HepG2 (cell line): ENCODE data around the gene INF2. TPM values are rescaled to one million over a fixed set of nuclear protein-coding genes. Genes with fewer than 3 reads are reported as not detected.
A peak's percentile ranks its signal among the peaks of the same experiment; 100 is the strongest.

ENCODE experiments used
- BHLHE40 ChIP-seq: IDR thresholded peaks from 2 replicates; pipeline ENCODE4 v1.6.1; 2011; ENCODE audit warnings: low read length, improper control_type of control experiment
- FLYWCH1 ChIP-seq: sonication (generic); formaldehyde crosslinking; IDR thresholded peaks from 2 replicates; pipeline ENCODE4 v1.8.1; 2023; ENCODE audit warnings: mild to moderate bottlenecking, missing genetic modification reagents
- HOXA7 ChIP-seq: sonication (generic); formaldehyde crosslinking; IDR thresholded peaks from 2 replicates; pipeline ENCODE4 v1.8.1; 2022; ENCODE audit warnings: mild to moderate bottlenecking, missing genetic modification reagents, moderate library complexity
- REPIN1 ChIP-seq: sonication (generic); formaldehyde crosslinking; IDR thresholded peaks from 2 replicates; pipeline ENCODE4 v1.8.0; 2022; ENCODE audit warnings: missing genetic modification reagents, low read depth, mild to moderate bottlenecking, borderline replicate concordance
- SALL2 ChIP-seq: sonication (generic); formaldehyde crosslinking; IDR thresholded peaks from 2 replicates; pipeline ENCODE4 v1.8.1; 2023; ENCODE audit warnings: mild to moderate bottlenecking, missing genetic modification reagents, inconsistent platforms
- ZKSCAN5 ChIP-seq: sonication (generic); formaldehyde crosslinking; IDR thresholded peaks from 2 replicates; pipeline ENCODE4 v1.5.1; 2020; ENCODE audit warnings: mild to moderate bottlenecking, missing genetic modification reagents
- ZNF121 ChIP-seq: sonication (generic); formaldehyde crosslinking; IDR thresholded peaks from 2 replicates; pipeline ENCODE4 v1.5.0; 2020; ENCODE audit warnings: mild to moderate bottlenecking, missing genetic modification reagents
- ZNF138 ChIP-seq: sonication (generic); formaldehyde crosslinking; IDR thresholded peaks from 2 replicates; pipeline ENCODE4 v1.5.0; 2020; ENCODE audit warnings: mild to moderate bottlenecking, low read depth, missing genetic modification reagents
- ZNF225 ChIP-seq: sonication (generic); formaldehyde crosslinking; IDR thresholded peaks from 2 replicates; pipeline ENCODE4 v1.4.0; 2020; ENCODE audit warnings: mild to moderate bottlenecking, missing genetic modification reagents
- ZNF367 ChIP-seq: sonication (generic); formaldehyde crosslinking; IDR thresholded peaks from 2 replicates; pipeline ENCODE4 v1.4.0; 2020; ENCODE audit warnings: missing genetic modification reagents, borderline replicate concordance
- ZNF530 ChIP-seq: sonication (generic); formaldehyde crosslinking; IDR thresholded peaks from 2 replicates; pipeline ENCODE4 v1.5.0; 2020; ENCODE audit warnings: low read depth, mild to moderate bottlenecking, missing genetic modification reagents
- ZNF558 ChIP-seq: sonication (generic); formaldehyde crosslinking; IDR thresholded peaks from 2 replicates; pipeline ENCODE4 v1.9.0; 2022; ENCODE audit warnings: mild to moderate bottlenecking, missing genetic modification reagents, borderline replicate concordance
- ZNF589 ChIP-seq: sonication (generic); formaldehyde crosslinking; conservative IDR thresholded peaks from 2 replicates; pipeline ENCODE4 v1.8.0; 2022; ENCODE audit warnings: mild to moderate bottlenecking, moderate library complexity, missing genetic modification reagents
- ZNF629 ChIP-seq: sonication (generic); formaldehyde crosslinking; conservative IDR thresholded peaks from 2 replicates; pipeline ENCODE4 v1.5.0; 2020; ENCODE audit warnings: missing genetic modification reagents
- polyA plus RNA-seq, 8 experiments: library from polyadenylated mRNA; depleted of rRNA in 3 of 8; stranded (reverse) in 7 of 8; unstranded in 1 of 8; fragments of >200 nt; fragmentation: Illumina TruSeq in 4 of 8; extraction: Trizol in 4 of 8; gene quantifications; 2 replicates each; pipeline versions ENCODE4 v1.2.1 to v1.2.3, GENCODE V29; 2011 to 2016; ENCODE audit warnings: low read depth in 4 of 8, missing spikeins in 1 of 8, mixed read lengths in 1 of 8; ENCODE audit not compliant: insufficient read depth in 1 of 8
- total RNA-seq, 5 experiments: library from RNA; depleted of rRNA; stranded (reverse); fragments of >200 nt; fragmentation: Illumina TruSeq; extraction: Trizol; gene quantifications; 2 replicates each; pipeline ENCODE4 v1.2.3, GENCODE V29; 2016; ENCODE audit warnings: low read depth in 1 of 5
- TF ChIP-seq, protein P1 (sequence below): sonication (generic); formaldehyde crosslinking; conservative IDR thresholded peaks from 2 replicates; pipeline ENCODE4 v1.4.0; 2020; ENCODE audit warnings: mild to moderate bottlenecking, missing genetic modification reagents, moderate library complexity
- TF ChIP-seq, protein P2 (sequence below): sonication (generic); formaldehyde crosslinking; IDR thresholded peaks from 2 replicates; pipeline ENCODE4 v1.5.0; 2020; ENCODE audit warnings: missing genetic modification reagents, mild to moderate bottlenecking, borderline replicate concordance
- TF ChIP-seq, protein P3 (sequence below): sonication (generic); formaldehyde crosslinking; IDR thresholded peaks from 2 replicates; pipeline ENCODE4 v1.4.0; 2020; ENCODE audit warnings: missing genetic modification reagents
- TF ChIP-seq, protein P4 (sequence below): sonication (generic); formaldehyde crosslinking; IDR thresholded peaks from 2 replicates; pipeline ENCODE4 v1.4.0; 2020; ENCODE audit warnings: missing genetic modification reagents, mild to moderate bottlenecking, borderline replicate concordance
- TF ChIP-seq, protein P5 (sequence below): sonication (generic); formaldehyde crosslinking; IDR thresholded peaks from 2 replicates; pipeline ENCODE4 v1.5.0; 2020; ENCODE audit warnings: missing genetic modification reagents

The INF2 gene
- total and polyA plus RNA-seq, 2 of the 13 experiments (the other 11 are each of a cell fraction or from before 2014, with no cell fraction given), result 16.4 to 26.4 TPM

DNA sequence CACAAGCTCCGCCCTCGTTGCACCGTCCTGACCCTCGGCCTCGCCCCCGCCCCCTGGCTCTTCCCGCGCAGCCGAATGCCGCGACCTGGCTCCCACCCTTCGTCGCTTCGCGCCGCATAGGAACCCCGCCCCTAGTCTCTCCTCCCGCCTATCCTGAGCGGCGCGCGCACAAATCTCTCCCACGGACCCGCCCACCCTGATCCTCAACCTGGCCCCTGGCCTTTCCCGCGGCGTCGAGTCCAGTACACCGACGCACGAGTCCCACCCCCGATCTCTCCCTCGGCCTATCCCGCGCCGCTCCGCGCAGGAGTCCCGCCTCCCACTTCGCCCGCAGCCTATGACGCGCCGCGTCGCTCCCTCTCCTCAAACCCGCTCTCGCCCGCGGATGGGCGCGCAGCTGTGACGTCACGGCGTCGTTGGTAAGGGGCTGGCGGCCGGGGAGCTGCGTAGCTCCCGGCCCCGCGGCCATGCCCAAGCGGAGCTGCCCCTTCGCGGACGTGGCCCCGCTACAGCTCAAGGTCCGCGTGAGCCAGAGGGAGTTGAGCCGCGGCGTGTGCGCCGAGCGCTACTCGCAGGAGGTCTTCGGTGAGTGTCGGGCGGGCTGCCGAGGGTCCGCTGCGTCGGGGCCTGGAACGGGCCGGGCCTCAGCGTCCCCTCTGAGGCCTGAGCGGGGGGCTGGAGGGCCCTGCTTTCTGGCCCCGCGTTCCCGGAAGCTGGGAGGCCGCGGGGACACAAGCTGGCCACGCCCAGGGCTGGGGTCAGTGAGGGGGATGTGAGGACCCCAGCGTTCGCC is 63.5 kb downstream of the INF2 start, which contains the start of gene SIVA1 (continued):
- TF ChIP-seq, protein P1, sequence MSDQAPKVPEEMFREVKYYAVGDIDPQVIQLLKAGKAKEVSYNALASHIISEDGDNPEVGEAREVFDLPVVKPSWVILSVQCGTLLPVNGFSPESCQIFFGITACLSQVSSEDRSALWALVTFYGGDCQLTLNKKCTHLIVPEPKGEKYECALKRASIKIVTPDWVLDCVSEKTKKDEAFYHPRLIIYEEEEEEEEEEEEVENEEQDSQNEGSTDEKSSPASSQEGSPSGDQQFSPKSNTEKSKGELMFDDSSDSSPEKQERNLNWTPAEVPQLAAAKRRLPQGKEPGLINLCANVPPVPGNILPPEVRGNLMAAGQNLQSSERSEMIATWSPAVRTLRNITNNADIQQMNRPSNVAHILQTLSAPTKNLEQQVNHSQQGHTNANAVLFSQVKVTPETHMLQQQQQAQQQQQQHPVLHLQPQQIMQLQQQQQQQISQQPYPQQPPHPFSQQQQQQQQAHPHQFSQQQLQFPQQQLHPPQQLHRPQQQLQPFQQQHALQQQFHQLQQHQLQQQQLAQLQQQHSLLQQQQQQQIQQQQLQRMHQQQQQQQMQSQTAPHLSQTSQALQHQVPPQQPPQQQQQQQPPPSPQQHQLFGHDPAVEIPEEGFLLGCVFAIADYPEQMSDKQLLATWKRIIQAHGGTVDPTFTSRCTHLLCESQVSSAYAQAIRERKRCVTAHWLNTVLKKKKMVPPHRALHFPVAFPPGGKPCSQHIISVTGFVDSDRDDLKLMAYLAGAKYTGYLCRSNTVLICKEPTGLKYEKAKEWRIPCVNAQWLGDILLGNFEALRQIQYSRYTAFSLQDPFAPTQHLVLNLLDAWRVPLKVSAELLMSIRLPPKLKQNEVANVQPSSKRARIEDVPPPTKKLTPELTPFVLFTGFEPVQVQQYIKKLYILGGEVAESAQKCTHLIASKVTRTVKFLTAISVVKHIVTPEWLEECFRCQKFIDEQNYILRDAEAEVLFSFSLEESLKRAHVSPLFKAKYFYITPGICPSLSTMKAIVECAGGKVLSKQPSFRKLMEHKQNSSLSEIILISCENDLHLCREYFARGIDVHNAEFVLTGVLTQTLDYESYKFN (CRISPR knock-in tag), result peak; percentile 53; the same call in 1 of the 2 replicates
- TF ChIP-seq FLYWCH1 (CRISPR knock-in tag) (no peak), ZNF530 (peak; percentile 89), ZNF558 (CRISPR knock-in tag) (peak; percentile 94; the same call in 1 of the 2 replicates), REPIN1 (CRISPR knock-in tag) (peak; percentile 53; the same call in 1 of the 2 replicates), ZNF138 (CRISPR knock-in tag) (no peak), BHLHE40 (0 out of 2 replicates have a peak, but pooled peaks have one; percentile 5), ZKSCAN5 (CRISPR knock-in tag) (0 out of 2 replicates have a peak, but pooled peaks have one; percentile 7), ZNF225 (CRISPR knock-in tag) (peak; percentile 70; the same call in 1 of the 2 replicates), SALL2 (CRISPR knock-in tag) (peak; percentile 55), ZNF367 (no peak; the same call in 1 of the 2 replicates), HOXA7 (CRISPR knock-in tag) (peak; percentile 78; the same call in 1 of the 2 replicates), ZNF589 (CRISPR knock-in tag) (peak; percentile 87), ZNF121 (CRISPR knock-in tag) (0 out of 2 replicates have a peak, but pooled peaks have one; percentile 10), ZNF629 (CRISPR knock-in tag) (no peak)
- TF ChIP-seq, protein P2, sequence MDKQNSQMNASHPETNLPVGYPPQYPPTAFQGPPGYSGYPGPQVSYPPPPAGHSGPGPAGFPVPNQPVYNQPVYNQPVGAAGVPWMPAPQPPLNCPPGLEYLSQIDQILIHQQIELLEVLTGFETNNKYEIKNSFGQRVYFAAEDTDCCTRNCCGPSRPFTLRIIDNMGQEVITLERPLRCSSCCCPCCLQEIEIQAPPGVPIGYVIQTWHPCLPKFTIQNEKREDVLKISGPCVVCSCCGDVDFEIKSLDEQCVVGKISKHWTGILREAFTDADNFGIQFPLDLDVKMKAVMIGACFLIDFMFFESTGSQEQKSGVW (CRISPR knock-in tag), result no peak
- TF ChIP-seq, protein P3, sequence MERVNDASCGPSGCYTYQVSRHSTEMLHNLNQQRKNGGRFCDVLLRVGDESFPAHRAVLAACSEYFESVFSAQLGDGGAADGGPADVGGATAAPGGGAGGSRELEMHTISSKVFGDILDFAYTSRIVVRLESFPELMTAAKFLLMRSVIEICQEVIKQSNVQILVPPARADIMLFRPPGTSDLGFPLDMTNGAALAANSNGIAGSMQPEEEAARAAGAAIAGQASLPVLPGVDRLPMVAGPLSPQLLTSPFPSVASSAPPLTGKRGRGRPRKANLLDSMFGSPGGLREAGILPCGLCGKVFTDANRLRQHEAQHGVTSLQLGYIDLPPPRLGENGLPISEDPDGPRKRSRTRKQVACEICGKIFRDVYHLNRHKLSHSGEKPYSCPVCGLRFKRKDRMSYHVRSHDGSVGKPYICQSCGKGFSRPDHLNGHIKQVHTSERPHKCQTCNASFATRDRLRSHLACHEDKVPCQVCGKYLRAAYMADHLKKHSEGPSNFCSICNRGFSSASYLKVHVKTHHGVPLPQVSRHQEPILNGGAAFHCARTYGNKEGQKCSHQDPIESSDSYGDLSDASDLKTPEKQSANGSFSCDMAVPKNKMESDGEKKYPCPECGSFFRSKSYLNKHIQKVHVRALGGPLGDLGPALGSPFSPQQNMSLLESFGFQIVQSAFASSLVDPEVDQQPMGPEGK (CRISPR knock-in tag), result peak; percentile 59; the same call in 1 of the 2 replicates
- TF ChIP-seq, protein P4, sequence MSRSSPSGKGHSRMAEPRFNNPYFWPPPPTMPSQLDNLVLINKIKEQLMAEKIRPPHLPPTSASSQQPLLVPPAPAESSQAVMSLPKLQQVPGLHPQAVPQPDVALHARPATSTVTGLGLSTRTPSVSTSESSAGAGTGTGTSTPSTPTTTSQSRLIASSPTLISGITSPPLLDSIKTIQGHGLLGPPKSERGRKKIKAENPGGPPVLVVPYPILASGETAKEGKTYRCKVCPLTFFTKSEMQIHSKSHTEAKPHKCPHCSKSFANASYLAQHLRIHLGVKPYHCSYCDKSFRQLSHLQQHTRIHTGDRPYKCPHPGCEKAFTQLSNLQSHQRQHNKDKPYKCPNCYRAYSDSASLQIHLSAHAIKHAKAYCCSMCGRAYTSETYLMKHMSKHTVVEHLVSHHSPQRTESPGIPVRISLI (CRISPR knock-in tag), result 0 out of 2 replicates have a peak, but pooled peaks have one; percentile 16
- TF ChIP-seq, protein P5, sequence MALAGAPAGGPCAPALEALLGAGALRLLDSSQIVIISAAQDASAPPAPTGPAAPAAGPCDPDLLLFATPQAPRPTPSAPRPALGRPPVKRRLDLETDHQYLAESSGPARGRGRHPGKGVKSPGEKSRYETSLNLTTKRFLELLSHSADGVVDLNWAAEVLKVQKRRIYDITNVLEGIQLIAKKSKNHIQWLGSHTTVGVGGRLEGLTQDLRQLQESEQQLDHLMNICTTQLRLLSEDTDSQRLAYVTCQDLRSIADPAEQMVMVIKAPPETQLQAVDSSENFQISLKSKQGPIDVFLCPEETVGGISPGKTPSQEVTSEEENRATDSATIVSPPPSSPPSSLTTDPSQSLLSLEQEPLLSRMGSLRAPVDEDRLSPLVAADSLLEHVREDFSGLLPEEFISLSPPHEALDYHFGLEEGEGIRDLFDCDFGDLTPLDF (CRISPR knock-in tag), result peak; percentile 96
